SK-N-SH treated with all-trans-retinoic acid at 6 μM for 48 hours (cell line): ENCODE results near the gene PDE8A.

Experiments used
- ATAC-seq: fragments of 200-7000 bp; cut with Tn5 transposase; 3 replicates; pipeline ENCODE4 v1.9.1; 2020; ENCODE audit warnings: mild to moderate bottlenecking, moderate library complexity
- ARNTL ChIP-seq: fragments of 450-650 bp; formaldehyde crosslinking; IDR thresholded peaks from 2 replicates; pipeline ENCODE4 v1.5.0; 2020; ENCODE audit warnings: low read depth, mild to moderate bottlenecking, moderate library complexity, borderline replicate concordance
- BACH2 ChIP-seq: fragments of 250-450 bp; sonication (Bioruptor Pico); IDR thresholded peaks from 2 replicates; pipeline ENCODE4 v1.9.0; 2021; ENCODE audit warnings: mild to moderate bottlenecking, borderline replicate concordance
- CSDC2 ChIP-seq: fragments of 250-450 bp; sonication (Bioruptor Pico); IDR thresholded peaks from 2 replicates; pipeline ENCODE4 v1.5.0; 2020; ENCODE audit warnings: mild to moderate bottlenecking, moderate library complexity
- ESRRG ChIP-seq: fragments of 250-450 bp; sonication (Bioruptor Pico); IDR thresholded peaks from 2 replicates; pipeline ENCODE4 v1.6.1; 2021; ENCODE audit warnings: mild to moderate bottlenecking
- GLIS3 ChIP-seq: fragments of 250-450 bp; sonication (Bioruptor Pico); IDR thresholded peaks from 2 replicates; pipeline ENCODE4 v1.5.0; 2020; ENCODE audit warnings: mild to moderate bottlenecking, moderate library complexity
- OSR1 ChIP-seq: fragments of 250-450 bp; sonication (Bioruptor Pico); IDR thresholded peaks from 2 replicates; pipeline ENCODE4 v1.8.0; 2022; ENCODE audit warnings: moderate library complexity, mild to moderate bottlenecking, inconsistent platforms
- PPARA ChIP-seq: fragments of 250-450 bp; sonication (Bioruptor Pico); IDR thresholded peaks from 2 replicates; pipeline ENCODE4 v1.5.0; 2020; ENCODE audit warnings: mild to moderate bottlenecking, borderline replicate concordance
- SNAI2 ChIP-seq: fragments of 250-450 bp; sonication (Bioruptor Pico); IDR thresholded peaks from 2 replicates; pipeline ENCODE4 v1.5.0; 2020; ENCODE audit warnings: mild to moderate bottlenecking, moderate library complexity
- TCF4 ChIP-seq: fragments of 250-450 bp; sonication (Bioruptor Pico); IDR thresholded peaks from 2 replicates; pipeline ENCODE4 v1.8.0; 2021; ENCODE audit warnings: mild to moderate bottlenecking, moderate library complexity, borderline replicate concordance
- TOX ChIP-seq: fragments of 250-450 bp; sonication (Bioruptor Pico); IDR thresholded peaks from 2 replicates; pipeline ENCODE4 v1.8.0; 2021; ENCODE audit warnings: mild to moderate bottlenecking, moderate library complexity, borderline replicate concordance
- ZC3H10 ChIP-seq: fragments of 250-450 bp; sonication (Bioruptor Pico); IDR thresholded peaks from 2 replicates; pipeline ENCODE4 v1.5.1; 2021; ENCODE audit warnings: mild to moderate bottlenecking, moderate library complexity
- ZFP30 ChIP-seq: fragments of 450-650 bp; formaldehyde crosslinking; IDR thresholded peaks from 2 replicates; pipeline ENCODE4 v1.5.0; 2022; ENCODE audit warnings: mild to moderate bottlenecking, moderate library complexity
- ZNF565 ChIP-seq: fragments of 450-650 bp; formaldehyde crosslinking; conservative IDR thresholded peaks from 2 replicates; pipeline ENCODE4 v1.5.0; 2020; ENCODE audit warnings: low read depth, mild to moderate bottlenecking, moderate library complexity
- ZNF70 ChIP-seq: fragments of 450-650 bp; formaldehyde crosslinking; IDR thresholded peaks from 2 replicates; pipeline ENCODE4 v1.5.0; 2020; ENCODE audit warnings: mild to moderate bottlenecking, moderate library complexity
- ZNF8 ChIP-seq: fragments of 450-650 bp; formaldehyde crosslinking; IDR thresholded peaks from 2 replicates; pipeline ENCODE4 v1.5.0; 2020; ENCODE audit warnings: mild to moderate bottlenecking, moderate library complexity
- TF ChIP-seq, protein P1 (sequence below): fragments of 250-450 bp; sonication (Bioruptor Pico); IDR thresholded peaks from 2 replicates; pipeline ENCODE4 v1.8.0; 2020; ENCODE audit warnings: mild to moderate bottlenecking, moderate library complexity, borderline replicate concordance
- TF ChIP-seq, protein P2 (sequence below): fragments of 250-450 bp; sonication (Bioruptor Pico); IDR thresholded peaks from 2 replicates; pipeline ENCODE4 v1.5.1; 2021; ENCODE audit warnings: mild to moderate bottlenecking, moderate library complexity
- TF ChIP-seq, protein P3 (sequence below): fragments of 250-450 bp; sonication (Bioruptor Pico); IDR thresholded peaks from 2 replicates; pipeline ENCODE4 v1.8.0; 2021; ENCODE audit warnings: low read depth, mild to moderate bottlenecking, moderate library complexity, borderline replicate concordance
- TF ChIP-seq, protein P4 (sequence below): fragments of 250-450 bp; sonication (Bioruptor Pico); IDR thresholded peaks from 2 replicates; pipeline ENCODE4 v1.5.1; 2020; ENCODE audit warnings: low read depth, mild to moderate bottlenecking, moderate library complexity

PDE8A gene

DNA sequence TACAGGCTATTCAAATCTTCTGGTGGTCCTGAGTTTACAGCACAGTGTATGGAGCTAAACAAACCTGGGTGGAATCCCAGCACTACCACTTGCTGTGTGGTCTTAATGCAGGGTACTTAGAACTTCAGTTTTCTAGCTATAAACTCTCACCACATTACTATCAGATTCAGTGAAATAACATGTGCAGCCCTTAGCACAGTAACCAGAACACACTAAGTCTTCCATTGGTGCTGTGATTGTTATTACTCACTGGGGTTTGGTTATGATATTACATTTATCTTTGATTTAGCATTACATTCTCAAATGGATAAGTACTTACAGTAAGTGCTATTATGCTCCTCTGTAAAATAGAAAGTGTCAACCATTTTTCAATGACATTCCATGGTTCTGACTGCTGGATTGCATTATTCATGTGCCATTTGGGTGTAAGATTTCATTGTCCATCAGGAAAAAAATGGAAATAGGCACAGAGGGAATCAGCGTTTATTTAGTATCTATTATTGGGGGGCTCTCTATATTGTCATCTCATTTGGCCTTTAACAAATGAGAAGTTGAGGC is 81.9 kb downstream of the PDE8A start (continued):
- TF ChIP-seq, protein P1, sequence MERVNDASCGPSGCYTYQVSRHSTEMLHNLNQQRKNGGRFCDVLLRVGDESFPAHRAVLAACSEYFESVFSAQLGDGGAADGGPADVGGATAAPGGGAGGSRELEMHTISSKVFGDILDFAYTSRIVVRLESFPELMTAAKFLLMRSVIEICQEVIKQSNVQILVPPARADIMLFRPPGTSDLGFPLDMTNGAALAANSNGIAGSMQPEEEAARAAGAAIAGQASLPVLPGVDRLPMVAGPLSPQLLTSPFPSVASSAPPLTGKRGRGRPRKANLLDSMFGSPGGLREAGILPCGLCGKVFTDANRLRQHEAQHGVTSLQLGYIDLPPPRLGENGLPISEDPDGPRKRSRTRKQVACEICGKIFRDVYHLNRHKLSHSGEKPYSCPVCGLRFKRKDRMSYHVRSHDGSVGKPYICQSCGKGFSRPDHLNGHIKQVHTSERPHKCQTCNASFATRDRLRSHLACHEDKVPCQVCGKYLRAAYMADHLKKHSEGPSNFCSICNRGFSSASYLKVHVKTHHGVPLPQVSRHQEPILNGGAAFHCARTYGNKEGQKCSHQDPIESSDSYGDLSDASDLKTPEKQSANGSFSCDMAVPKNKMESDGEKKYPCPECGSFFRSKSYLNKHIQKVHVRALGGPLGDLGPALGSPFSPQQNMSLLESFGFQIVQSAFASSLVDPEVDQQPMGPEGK: no peak

DNA sequence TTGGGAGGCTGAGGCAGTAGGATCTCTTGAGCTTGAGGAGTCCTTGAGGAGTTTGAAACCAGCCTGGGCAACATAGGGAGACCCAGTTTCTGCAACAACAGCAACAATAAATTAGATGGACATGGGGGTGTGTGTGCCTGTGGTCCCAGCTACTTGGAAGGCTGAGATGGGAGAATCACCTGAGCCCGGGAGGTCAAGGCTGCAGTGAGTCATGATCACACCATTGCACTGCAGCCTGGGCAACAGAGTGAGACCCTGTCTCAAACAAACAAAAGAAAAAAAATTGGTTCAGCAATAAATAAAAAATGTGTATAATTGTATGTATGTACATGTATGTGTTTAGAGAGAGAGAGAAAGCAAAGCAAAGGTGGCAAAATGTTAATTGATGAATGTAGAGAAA is 83.1 kb downstream of the PDE8A start:
- no peak for ATAC-seq
- TF ChIP-seq, protein P2, sequence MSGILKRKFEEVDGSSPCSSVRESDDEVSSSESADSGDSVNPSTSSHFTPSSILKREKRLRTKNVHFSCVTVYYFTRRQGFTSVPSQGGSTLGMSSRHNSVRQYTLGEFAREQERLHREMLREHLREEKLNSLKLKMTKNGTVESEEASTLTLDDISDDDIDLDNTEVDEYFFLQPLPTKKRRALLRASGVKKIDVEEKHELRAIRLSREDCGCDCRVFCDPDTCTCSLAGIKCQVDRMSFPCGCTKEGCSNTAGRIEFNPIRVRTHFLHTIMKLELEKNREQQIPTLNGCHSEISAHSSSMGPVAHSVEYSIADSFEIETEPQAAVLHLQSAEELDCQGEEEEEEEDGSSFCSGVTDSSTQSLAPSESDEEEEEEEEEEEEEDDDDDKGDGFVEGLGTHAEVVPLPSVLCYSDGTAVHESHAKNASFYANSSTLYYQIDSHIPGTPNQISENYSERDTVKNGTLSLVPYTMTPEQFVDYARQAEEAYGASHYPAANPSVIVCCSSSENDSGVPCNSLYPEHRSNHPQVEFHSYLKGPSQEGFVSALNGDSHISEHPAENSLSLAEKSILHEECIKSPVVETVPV: no peak
- TF ChIP-seq PPARA (CRISPR knock-in tag) (no peak), ZC3H10 (no peak), ZNF565 (CRISPR knock-in tag) (no peak), ZNF8 (CRISPR knock-in tag) (no peak), OSR1 (CRISPR knock-in tag) (no peak)

DNA sequence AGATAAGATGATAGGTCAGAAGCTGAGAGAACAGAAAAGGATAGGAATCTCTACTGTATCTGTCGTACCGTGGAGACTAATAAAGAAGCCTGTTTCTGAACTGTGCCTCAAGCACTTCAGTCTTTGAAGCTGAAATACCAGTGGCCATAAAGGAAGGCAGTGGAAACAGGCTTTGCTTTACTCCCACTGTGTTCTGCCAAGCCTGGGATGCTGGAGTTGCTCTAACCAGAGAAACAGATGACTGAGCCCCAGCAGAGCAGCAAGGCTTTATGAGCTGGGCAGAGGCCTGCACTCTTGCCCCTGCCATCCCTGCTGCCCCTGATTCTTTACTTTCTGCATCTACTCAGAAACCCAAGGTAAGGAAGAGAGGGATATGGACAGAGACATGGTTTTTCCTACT is 89.4 kb downstream of the PDE8A start:
- no peak for ATAC-seq

DNA sequence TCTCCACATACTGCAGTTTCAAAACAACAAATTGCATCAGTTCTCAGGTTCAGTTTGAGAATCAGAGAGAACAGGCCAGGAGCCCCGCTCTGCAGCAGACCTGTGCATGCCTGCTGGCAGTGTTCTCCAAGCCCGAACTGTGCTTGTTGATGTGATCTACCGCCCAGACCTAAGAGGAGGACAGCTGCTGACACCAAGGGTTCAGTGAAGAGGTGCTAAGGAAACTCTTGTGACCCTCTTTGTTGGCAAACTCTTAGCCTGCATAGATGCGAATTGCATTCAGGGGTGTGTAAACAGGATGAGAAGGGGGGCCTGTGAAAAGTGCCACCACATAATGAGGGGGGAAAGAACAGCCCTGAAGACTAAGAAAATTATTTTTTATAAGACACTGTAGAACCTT is 89.8 kb downstream of the PDE8A start:
- TF ChIP-seq BACH2 (CRISPR knock-in tag): no peak
- no peak for TF ChIP-seq ZNF565 (CRISPR knock-in tag)
- TF ChIP-seq ZC3H10: no peak
- no peak for TF ChIP-seq GLIS3 (CRISPR knock-in tag)
- no peak for TF ChIP-seq PPARA (CRISPR knock-in tag)
- ATAC-seq: no peak

More for the DNA sequence above, 89.4 kb downstream of the PDE8A start:
- no peak for TF ChIP-seq ZNF565 (CRISPR knock-in tag)
- no peak for TF ChIP-seq ZFP30 (CRISPR knock-in tag)
- TF ChIP-seq, protein P3, sequence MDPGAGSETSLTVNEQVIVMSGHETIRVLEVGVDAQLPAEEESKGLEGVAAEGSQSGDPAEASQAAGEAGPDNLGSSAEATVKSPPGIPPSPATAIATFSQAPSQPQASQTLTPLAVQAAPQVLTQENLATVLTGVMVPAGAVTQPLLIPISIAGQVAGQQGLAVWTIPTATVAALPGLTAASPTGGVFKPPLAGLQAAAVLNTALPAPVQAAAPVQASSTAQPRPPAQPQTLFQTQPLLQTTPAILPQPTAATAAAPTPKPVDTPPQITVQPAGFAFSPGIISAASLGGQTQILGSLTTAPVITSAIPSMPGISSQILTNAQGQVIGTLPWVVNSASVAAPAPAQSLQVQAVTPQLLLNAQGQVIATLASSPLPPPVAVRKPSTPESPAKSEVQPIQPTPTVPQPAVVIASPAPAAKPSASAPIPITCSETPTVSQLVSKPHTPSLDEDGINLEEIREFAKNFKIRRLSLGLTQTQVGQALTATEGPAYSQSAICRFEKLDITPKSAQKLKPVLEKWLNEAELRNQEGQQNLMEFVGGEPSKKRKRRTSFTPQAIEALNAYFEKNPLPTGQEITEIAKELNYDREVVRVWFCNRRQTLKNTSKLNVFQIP: no peak
- TF ChIP-seq SNAI2: no peak
- TF ChIP-seq BACH2 (CRISPR knock-in tag): no peak
- TF ChIP-seq ZC3H10: no peak
- no peak for TF ChIP-seq TCF4 (CRISPR knock-in tag)
- no peak for TF ChIP-seq OSR1 (CRISPR knock-in tag)
- no peak for TF ChIP-seq ARNTL (CRISPR knock-in tag)
- no peak for TF ChIP-seq ESRRG (CRISPR knock-in tag)
- no peak for TF ChIP-seq ZNF8 (CRISPR knock-in tag)
- TF ChIP-seq ZNF70 (CRISPR knock-in tag): no peak
- no peak for TF ChIP-seq GLIS3 (CRISPR knock-in tag)
- no peak for TF ChIP-seq PPARA (CRISPR knock-in tag)
- TF ChIP-seq, all 23 proteins: peak for 0

DNA sequence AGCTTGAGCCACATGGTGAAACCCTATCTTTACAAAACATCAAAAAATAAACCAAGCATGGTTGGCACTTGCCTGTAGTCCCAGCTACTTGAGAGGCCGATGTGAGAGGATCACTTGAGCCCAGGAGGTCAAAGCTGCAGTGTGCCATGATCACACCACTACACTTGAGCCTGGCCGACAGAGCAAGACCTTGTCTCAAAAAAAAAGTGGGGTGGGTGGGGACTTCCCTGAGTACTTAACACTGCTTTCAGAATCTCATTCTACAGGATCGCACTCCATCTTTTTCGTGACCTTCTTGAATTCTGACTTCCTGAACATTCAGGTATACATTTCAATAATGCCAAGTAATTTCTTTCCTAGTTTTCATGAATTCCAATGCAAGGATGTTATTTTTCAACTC is 91.3 kb downstream of the PDE8A start:
- ATAC-seq: no peak
- no peak for TF ChIP-seq BACH2 (CRISPR knock-in tag)
- no peak for TF ChIP-seq ESRRG (CRISPR knock-in tag)
- TF ChIP-seq ARNTL (CRISPR knock-in tag): no peak
- TF ChIP-seq CSDC2 (CRISPR knock-in tag): no peak
- TF ChIP-seq, protein P1: no peak
- TF ChIP-seq ZNF8 (CRISPR knock-in tag): no peak
- TF ChIP-seq, protein P3: no peak
- TF ChIP-seq, protein P4, sequence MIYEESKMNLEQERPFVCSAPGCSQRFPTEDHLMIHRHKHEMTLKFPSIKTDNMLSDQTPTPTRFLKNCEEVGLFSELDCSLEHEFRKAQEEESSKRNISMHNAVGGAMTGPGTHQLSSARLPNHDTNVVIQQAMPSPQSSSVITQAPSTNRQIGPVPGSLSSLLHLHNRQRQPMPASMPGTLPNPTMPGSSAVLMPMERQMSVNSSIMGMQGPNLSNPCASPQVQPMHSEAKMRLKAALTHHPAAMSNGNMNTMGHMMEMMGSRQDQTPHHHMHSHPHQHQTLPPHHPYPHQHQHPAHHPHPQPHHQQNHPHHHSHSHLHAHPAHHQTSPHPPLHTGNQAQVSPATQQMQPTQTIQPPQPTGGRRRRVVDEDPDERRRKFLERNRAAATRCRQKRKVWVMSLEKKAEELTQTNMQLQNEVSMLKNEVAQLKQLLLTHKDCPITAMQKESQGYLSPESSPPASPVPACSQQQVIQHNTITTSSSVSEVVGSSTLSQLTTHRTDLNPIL: no peak
- TF ChIP-seq ZC3H10: no peak
- TF ChIP-seq ZNF70 (CRISPR knock-in tag): no peak
- TF ChIP-seq OSR1 (CRISPR knock-in tag): no peak
- TF ChIP-seq TOX (CRISPR knock-in tag): no peak
